Ascending aorta (tissue), 2 donors: ENCODE results near the gene SELENOO. TPM values are rescaled to one million over a fixed set of nuclear protein-coding genes. Genes with fewer than 3 reads are reported as not detected.
A peak's percentile ranks its signal among the peaks of the same experiment; 100 is the strongest.

Source experiments
- DNase-seq, 2 donors: peaks; one replicate each; pipeline ENCODE4 v3.0.0-alpha.2; 2019; ENCODE audit warnings: low spot score in 2 of 2
- H3K27ac ChIP-seq, 2 donors: fragments of 200-600 bp; sonication (generic); one replicate each; pipeline ENCODE4 v1.5.1; 2016 to 2017; ENCODE audit warnings: mild to moderate bottlenecking in 1 of 2
- H3K27me3 ChIP-seq: fragments of 200-600 bp; sonication (generic); one replicate; pipeline ENCODE4 v1.5.1; 2017
- H3K36me3 ChIP-seq, 2 donors: fragments of 200-600 bp; sonication (generic); one replicate each; pipeline ENCODE4 v1.5.1; 2016
- H3K4me1 ChIP-seq, 2 donors: fragments of 200-600 bp; sonication (generic); one replicate each; pipeline ENCODE4 v1.5.1; 2016 to 2017; ENCODE audit warnings: mild to moderate bottlenecking in 1 of 2
- H3K4me3 ChIP-seq, 2 donors: fragments of 200-600 bp; sonication (generic); one replicate each; pipeline ENCODE4 v1.5.1; 2016 to 2017; ENCODE audit warnings: mild to moderate bottlenecking in 1 of 2
- H3K9me3 ChIP-seq, 2 donors: fragments of 200-600 bp; sonication (generic); one replicate each; pipeline ENCODE4 v1.5.1; 2016
- intact Hi-C: fragments of 100-400 bp; cut with DNase I; formaldehyde crosslinking; loops from one replicate; pipeline ENCODE4 v1.15.1; 2023
- total RNA-seq: library from RNA; depleted of rRNA; stranded (reverse); fragments of >200 nt; gene quantifications from one replicate; pipeline ENCODE4 v1.1.0, GENCODE V29; 2016
- TF ChIP-seq, protein P1 (sequence below), 3 experiments: fragments of 200-600 bp in 2 of 3; fragments of 450-650 bp in 1 of 3; sonication (generic) in 2 of 3; IDR thresholded peaks; one replicate each; pipeline ENCODE4 v1.5.1; 2016 to 2019; ENCODE audit warnings: antibody characterized with exemption in 3 of 3, mild to moderate bottlenecking in 1 of 3, moderate library complexity in 1 of 3

Gene SELENOO
- total RNA-seq, 1 donor from 2014 or later, result 41.7 TPM

GRCh38 chr22:50169181-50169759 lies 31.5 kb upstream of the SELENOO start:
- intact Hi-C loops, result no loop called here
- TF ChIP-seq, protein P1, sequence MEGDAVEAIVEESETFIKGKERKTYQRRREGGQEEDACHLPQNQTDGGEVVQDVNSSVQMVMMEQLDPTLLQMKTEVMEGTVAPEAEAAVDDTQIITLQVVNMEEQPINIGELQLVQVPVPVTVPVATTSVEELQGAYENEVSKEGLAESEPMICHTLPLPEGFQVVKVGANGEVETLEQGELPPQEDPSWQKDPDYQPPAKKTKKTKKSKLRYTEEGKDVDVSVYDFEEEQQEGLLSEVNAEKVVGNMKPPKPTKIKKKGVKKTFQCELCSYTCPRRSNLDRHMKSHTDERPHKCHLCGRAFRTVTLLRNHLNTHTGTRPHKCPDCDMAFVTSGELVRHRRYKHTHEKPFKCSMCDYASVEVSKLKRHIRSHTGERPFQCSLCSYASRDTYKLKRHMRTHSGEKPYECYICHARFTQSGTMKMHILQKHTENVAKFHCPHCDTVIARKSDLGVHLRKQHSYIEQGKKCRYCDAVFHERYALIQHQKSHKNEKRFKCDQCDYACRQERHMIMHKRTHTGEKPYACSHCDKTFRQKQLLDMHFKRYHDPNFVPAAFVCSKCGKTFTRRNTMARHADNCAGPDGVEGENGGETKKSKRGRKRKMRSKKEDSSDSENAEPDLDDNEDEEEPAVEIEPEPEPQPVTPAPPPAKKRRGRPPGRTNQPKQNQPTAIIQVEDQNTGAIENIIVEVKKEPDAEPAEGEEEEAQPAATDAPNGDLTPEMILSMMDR (IDR thresholded peaks at IDR 0.05), result no peak
- no peak for DNase-seq
- Histone ChIP-seq H3K9me3 (no peaks in the 10 kb centered on the region), H3K36me3 (no peaks in the 10 kb centered on the region), H3K27me3 (no peaks in the 10 kb centered on the region), H3K4me1 (peaks cover 4 to 5% of the 10 kb centered on the region in 2 donors), H3K4me3 (peak overlapping the region; percentile 68 to 69), H3K27ac (no peak overlapping the region)

GRCh38 chr22:50169774-50170341 lies 31.0 kb upstream of the SELENOO start:
- intact Hi-C loops, result no loop called here
- Histone ChIP-seq H3K4me3 (peak overlapping the region; percentile 68 to 69), H3K9me3 (no peaks in the 10 kb centered on the region), H3K4me1 (peaks cover 4 to 5% of the 10 kb centered on the region in 2 donors), H3K36me3 (no peaks in the 10 kb centered on the region), H3K27me3 (no peaks in the 10 kb centered on the region), H3K27ac (no peak overlapping the region)
- TF ChIP-seq, protein P1 (IDR thresholded peaks at IDR 0.05), result no peak
- no peak for DNase-seq

- TF ChIP-seq, protein P1 (IDR thresholded peaks at IDR 0.05), result no peak
- Histone ChIP-seq H3K36me3 (no peaks in the 10 kb centered on the region), H3K9me3 (no peaks in the 10 kb centered on the region), H3K4me3 (peak within 1 kb of the TSS; percentile 68 to 69), H3K27ac (no peak within 1 kb of the TSS), H3K4me1 (peaks cover 4 to 5% of the 10 kb centered on the region in 2 donors), H3K27me3 (no peaks in the 10 kb centered on the region)
- intact Hi-C loops, result no loop called here
- no peak for DNase-seq
Observed at GRCh38 chr22:50170453-50171318, 30.1 kb upstream of the SELENOO start, which contains the start of gene PANX2. Gene PANX2, plus strand, starts transcription at chr22:50170731. Its CDS starts 0 bp downstream, at chr22:50170731.

GRCh38 chr22:50171319-50171964 lies 29.4 kb upstream of the SELENOO start:
- intact Hi-C loops, result no loop called here
- no peak for DNase-seq

GRCh38 chr22:50171965-50172421 lies 28.8 kb upstream of the SELENOO start:
- Histone ChIP-seq H3K4me3 (no peak overlapping the region), H3K9me3 (no peaks in the 10 kb centered on the region), H3K27ac (no peak overlapping the region), H3K4me1 (peaks cover 4 to 5% of the 10 kb centered on the region in 2 donors), H3K27me3 (no peaks in the 10 kb centered on the region), H3K36me3 (no peaks in the 10 kb centered on the region)
- TF ChIP-seq, protein P1 (IDR thresholded peaks at IDR 0.05), result no peak
- DNase-seq, result no peak
- intact Hi-C loops, result no loop called here

More at GRCh38 chr22:50171319-50171964, 29.4 kb upstream of the SELENOO start:
- TF ChIP-seq, protein P1 (IDR thresholded peaks at IDR 0.05), result no peak
- Histone ChIP-seq H3K4me1 (peaks cover 4 to 5% of the 10 kb centered on the region in 2 donors), H3K36me3 (no peaks in the 10 kb centered on the region), H3K4me3 (no peak overlapping the region), H3K9me3 (no peaks in the 10 kb centered on the region), H3K27me3 (no peaks in the 10 kb centered on the region), H3K27ac (no peak overlapping the region)
